ENCODE results near the gene AFG3L2. TPM values are rescaled to one million over a fixed set of nuclear protein-coding genes. Genes with fewer than 3 reads are reported as not detected.
A peak's percentile ranks its signal among the peaks of the same experiment; 100 is the strongest.

AFG3L2 gene
- total RNA-seq, 6 experiments from 2014 or later: 30.2 to 47.7 (median 36.3) TPM

GRCh38 chr18:12296087-12296403 lies 81.0 kb downstream of the AFG3L2 start:
- ATAC-seq (no peak), DNase-seq (no peak)
- Histone ChIP-seq H3K9me3 (no peaks in the 10 kb centered on the region), H3K4me1 (no peaks in the 10 kb centered on the region), H3K36me3 (no peaks in the 10 kb centered on the region), H3K27me3 (no peaks in the 10 kb centered on the region), H3K27ac (no peak overlapping the region), H3K4me3 (no peak overlapping the region)
- no peak for TF ChIP-seq CTCF (IDR thresholded peaks at IDR 0.05)
- intact Hi-C loops (cut with DNase I): no loop called here
- WGBS (ENCODE audit: insufficient coverage, low coverage, low lambda C conversion rate, missing lambda C conversion rate): no CpG with 5 or more reads among the region's 3 CpGs

GRCh38 chr18:12295389-12296086 lies 81.5 kb downstream of the AFG3L2 start:
- Histone ChIP-seq H3K36me3 (no peaks in the 10 kb centered on the region), H3K4me3 (no peak overlapping the region), H3K27ac (no peak overlapping the region), H3K9me3 (no peaks in the 10 kb centered on the region), H3K27me3 (no peaks in the 10 kb centered on the region), H3K4me1 (no peaks in the 10 kb centered on the region)
- WGBS (ENCODE audit: insufficient coverage, low coverage, low lambda C conversion rate, missing lambda C conversion rate): 79% methylated on average over 9 of the region's 18 CpGs
- TF ChIP-seq POLR2A (IDR thresholded peaks at IDR 0.05) (no peak), CTCF (IDR thresholded peaks at IDR 0.05) (no peak)
- intact Hi-C loops (cut with DNase I): no loop called here
- peak in 1 of 4 donors; percentile 18 for ATAC-seq
- DNase-seq: no peak

- Histone ChIP-seq H3K4me3 (no peak overlapping the region), H3K4me1 (no peaks in the 10 kb centered on the region), H3K27ac (no peak overlapping the region), H3K27me3 (no peaks in the 10 kb centered on the region), H3K36me3 (no peaks in the 10 kb centered on the region), H3K9me3 (no peaks in the 10 kb centered on the region)
- intact Hi-C loops (cut with DNase I): no loop called here
- TF ChIP-seq CTCF (IDR thresholded peaks at IDR 0.05) (no peak), POLR2A (IDR thresholded peaks at IDR 0.05) (no peak)
- 53% methylated on average over 2 of the region's 11 CpGs for WGBS (ENCODE audit: insufficient coverage, low coverage, low lambda C conversion rate, missing lambda C conversion rate)
- ATAC-seq: no peak
- no peak for DNase-seq
These were observed 83.2 kb downstream of the AFG3L2 start for GRCh38 chr18:12293831-12294230.

GRCh38 chr18:12291690-12292089 lies 85.3 kb downstream of the AFG3L2 start:
- ATAC-seq (no peak), DNase-seq (no peak)
- TF ChIP-seq POLR2A (IDR thresholded peaks at IDR 0.05) (no peak), CTCF (IDR thresholded peaks at IDR 0.05) (no peak)
- peaks cover 0 to 8% of the 10 kb centered on the region in 2 donors for H3K27me3 ChIP-seq
- no peak overlapping the region for H3K4me3 ChIP-seq
- intact Hi-C loops (cut with DNase I): no loop called here
- peaks cover 0 to 13% (median 0%) of the 10 kb centered on the region in 4 donors for H3K4me1 ChIP-seq
- 79% methylated on average over 4 of the region's 14 CpGs for WGBS (ENCODE audit: insufficient coverage, low coverage, low lambda C conversion rate, missing lambda C conversion rate)
- no peak overlapping the region for H3K27ac ChIP-seq
- no peaks in the 10 kb centered on the region for H3K9me3 ChIP-seq
- no peaks in the 10 kb centered on the region for H3K36me3 ChIP-seq

Measured in right lobe of liver (tissue), 6 donors.